PC-3 (cell line): ENCODE data around the gene JAKMIP2. TPM values are rescaled to one million over a fixed set of nuclear protein-coding genes. Genes with fewer than 3 reads are reported as not detected.

Experiments used
- ATAC-seq: fragments of 200-7000 bp; cut with Tn5 transposase; 2 replicates; pipeline ENCODE4 v1.9.1; 2020; ENCODE audit warnings: mild to moderate bottlenecking, moderate library complexity
- BruUV-seq: library from RNA; stranded (reverse); fragments of 400-500 nt; replicated peaks from 2 replicates; lab custom pipeline; 2021; lab: Mats Ljungman, UMichigan
- CTCF ChIA-PET: fragments of 300-600 bp; sonication (Branson Sonifier 250); formaldehyde crosslinking; loops from one replicate; lab custom pipeline; 2022; ENCODE audit warnings: antibody characterized with exemption; lab: Charles Lee
- POLR2A ChIA-PET: fragments of 300-600 bp; sonication (Branson Sonifier 250); formaldehyde crosslinking; loops from one replicate; lab custom pipeline; 2022; ENCODE audit warnings: antibody characterized with exemption; ENCODE audit not compliant: unreplicated experiment; lab: Charles Lee
- DNase-seq: peaks from one replicate; pipeline ENCODE4 v3.0.0-alpha.2; 2015
- H2AFZ ChIP-seq: fragments of 300-600 bp; sonication (generic); 2 replicates; pipeline ENCODE4 v1.6.0; 2016; ENCODE audit warnings: antibody characterized with exemption, low read length
- H3F3A ChIP-seq: fragments of 300-600 bp; sonication (generic); one replicate; pipeline ENCODE4 v1.6.0; 2017; ENCODE audit warnings: antibody characterized with exemption, low read length, control low read depth, mild to moderate bottlenecking; ENCODE audit not compliant: unreplicated experiment
- H3K27ac ChIP-seq: fragments of 300-600 bp; sonication (generic); 2 replicates; pipeline ENCODE4 v1.5.1; 2016; ENCODE audit warnings: mild to moderate bottlenecking, low read length
- H3K27me3 ChIP-seq: fragments of 300-600 bp; sonication (generic); 2 replicates; pipeline ENCODE4 v1.6.1; 2016; ENCODE audit warnings: low read length, mixed read lengths
- H3K36me3 ChIP-seq: fragments of 300-600 bp; sonication (generic); 2 replicates; pipeline ENCODE4 v1.6.1; 2016; ENCODE audit warnings: low read depth, mixed run types, low read length, mixed read lengths
- H3K4me1 ChIP-seq: fragments of 300-600 bp; sonication (generic); 2 replicates; pipeline ENCODE4 v1.5.1; 2016; ENCODE audit warnings: low read length; ENCODE audit not compliant: insufficient read depth
- H3K4me2 ChIP-seq: fragments of 300-600 bp; sonication (generic); 2 replicates; pipeline ENCODE4 v1.6.0; 2016; ENCODE audit warnings: low read length
- H3K4me3 ChIP-seq: fragments of 300-600 bp; sonication (generic); 2 replicates; pipeline ENCODE4 v1.5.1; 2016; ENCODE audit warnings: mild to moderate bottlenecking, low read length, mixed read lengths
- H3K79me2 ChIP-seq: fragments of 300-600 bp; sonication (generic); 2 replicates; pipeline ENCODE4 v1.6.1; 2017; ENCODE audit warnings: low read length, mixed read lengths
- H3K9ac ChIP-seq: fragments of 300-600 bp; sonication (generic); 2 replicates; pipeline ENCODE4 v1.6.0; 2016; ENCODE audit warnings: mild to moderate bottlenecking, low read length
- H3K9me2 ChIP-seq: fragments of 300-600 bp; sonication (generic); replicated peaks from 2 replicates; pipeline ENCODE4 v1.6.1; 2016; ENCODE audit warnings: mixed run types, low read length, mixed read lengths
- H3K9me3 ChIP-seq: fragments of 300-600 bp; sonication (generic); 2 replicates; pipeline ENCODE4 v1.6.1; 2016; ENCODE audit warnings: low read length, mixed read lengths
- H4K20me1 ChIP-seq: fragments of 300-600 bp; sonication (generic); 2 replicates; pipeline ENCODE4 v1.6.1; 2016; ENCODE audit warnings: low read length, mixed read lengths
- CTCF ChIP-seq: fragments of 300-600 bp; sonication (generic); conservative IDR thresholded peaks from 2 replicates; pipeline ENCODE4 v1.5.1; 2017; ENCODE audit warnings: antibody characterized with exemption, low read depth, mild to moderate bottlenecking, low read length
- EZH2 ChIP-seq: fragments of 300-600 bp; sonication (generic); IDR thresholded peaks from one replicate; pipeline ENCODE4 v1.6.1; 2017; ENCODE audit warnings: antibody characterized with exemption, mild to moderate bottlenecking, low read length; ENCODE audit not compliant: unreplicated experiment
- EZH2phosphoT487 ChIP-seq: fragments of 300-600 bp; sonication (generic); IDR thresholded peaks from 2 replicates; pipeline ENCODE4 v1.6.1; 2018; ENCODE audit warnings: mild to moderate bottlenecking, antibody characterized with exemption, low read length, borderline replicate concordance
- intact Hi-C: fragments of 100-400 bp; cut with micrococcal nuclease; formaldehyde crosslinking; loops from 2 replicates; pipeline ENCODE4 v1.9.0; 2023
- total RNA-seq: library from RNA; depleted of rRNA; stranded (reverse); fragments of >200 nt; gene quantifications from 2 replicates; pipeline ENCODE4 v1.2.3, GENCODE V29; 2014

JAKMIP2 gene
- total RNA-seq, 1 experiment from 2014 or later = 0.15 TPM

- peak; percentile 65 for ATAC-seq
- no peaks in the 10 kb centered on the region for H3K9me2 ChIP-seq
- no peak overlapping the region for H3K4me3 ChIP-seq
- H3K27me3 ChIP-seq = no peaks in the 10 kb centered on the region
- no peaks in the 10 kb centered on the region for H4K20me1 ChIP-seq
- POLR2A ChIA-PET = interaction anchor here (0.6 kb wide), 2 partner anchors 119 to 198 kb away, joined by 3 to 23 read pairs; no protein-coding TSS in a partner anchor
- no TSS peak for BruUV-seq
- no peak overlapping the region for H3K27ac ChIP-seq
- no peaks in the 10 kb centered on the region for H3F3A ChIP-seq
- intact Hi-C loops = loop anchor here (1.0 kb wide), 2 partner anchors 114 to 124 kb away; no protein-coding TSS in a partner anchor
- CTCF ChIA-PET = interaction anchor here (0.6 to 2.5 kb wide), 18 partner anchors 13 to 527 kb away, joined by 3 to 17 read pairs (median 4); no protein-coding TSS in a partner anchor
- no peak overlapping the region for H3K9ac ChIP-seq
- H3K36me3 ChIP-seq = no peaks in the 10 kb centered on the region
- peak; percentile 72 for DNase-seq
- H3K79me2 ChIP-seq = no peaks in the 10 kb centered on the region
- TF ChIP-seq EZH2 (no peak), CTCF (peak; percentile 93)
- no peak overlapping the region for H2AFZ ChIP-seq
- H3K4me2 ChIP-seq = no peak overlapping the region
- no peaks in the 10 kb centered on the region for H3K9me3 ChIP-seq
- H3K4me1 ChIP-seq = no peaks in the 10 kb centered on the region
These were observed 204.1 kb downstream of the JAKMIP2 start for GRCh38 chr5:147578228-147579024.

- BruUV-seq = no TSS peak
- intact Hi-C loops = no loop called here
- TF ChIP-seq CTCF (peak; percentile 95), EZH2phosphoT487 (no peak)
- Histone ChIP-seq H3F3A (no peaks in the 10 kb centered on the region), H3K4me3 (no peak overlapping the region), H3K36me3 (no peaks in the 10 kb centered on the region), H3K4me2 (no peak overlapping the region), H4K20me1 (no peaks in the 10 kb centered on the region), H3K9me2 (no peaks in the 10 kb centered on the region), H2AFZ (no peak overlapping the region), H3K9ac (no peak overlapping the region), H3K27ac (no peak overlapping the region), H3K4me1 (no peaks in the 10 kb centered on the region), H3K9me3 (no peaks in the 10 kb centered on the region), H3K79me2 (no peaks in the 10 kb centered on the region), H3K27me3 (no peaks in the 10 kb centered on the region)
- ChIA-PET CTCF (interaction anchor here (0.6 to 2.5 kb wide), 6 partner anchors 9 to 280 kb away, joined by 3 to 17 read pairs (median 4); no protein-coding TSS in a partner anchor), POLR2A (interaction anchor here (0.6 to 0.7 kb wide), 2 partner anchors 9 to 33 kb away, joined by 3 to 5 read pairs; no protein-coding TSS in a partner anchor)
- ATAC-seq (peak; percentile 80), DNase-seq (peak; percentile 77)
These were observed 205.6 kb downstream of the JAKMIP2 start for GRCh38 chr5:147576646-147577535.
